HG02884 (cell line): ENCODE data around the gene KRT74.
"Not testable (repeated sequence)": the region's sequence is repeated elsewhere in the genome, so short reads cannot be mapped to it uniquely, and the experiment has no call there.

Experiments used
- ATAC-seq: cut with Tn5 transposase; IDR thresholded peaks from one replicate; pipeline ENCODE4 v1.9.1; 2021; ENCODE audit warnings: mild to moderate bottlenecking, moderate library complexity; ENCODE audit not compliant: unreplicated experiment

Gene KRT74

DNA sequence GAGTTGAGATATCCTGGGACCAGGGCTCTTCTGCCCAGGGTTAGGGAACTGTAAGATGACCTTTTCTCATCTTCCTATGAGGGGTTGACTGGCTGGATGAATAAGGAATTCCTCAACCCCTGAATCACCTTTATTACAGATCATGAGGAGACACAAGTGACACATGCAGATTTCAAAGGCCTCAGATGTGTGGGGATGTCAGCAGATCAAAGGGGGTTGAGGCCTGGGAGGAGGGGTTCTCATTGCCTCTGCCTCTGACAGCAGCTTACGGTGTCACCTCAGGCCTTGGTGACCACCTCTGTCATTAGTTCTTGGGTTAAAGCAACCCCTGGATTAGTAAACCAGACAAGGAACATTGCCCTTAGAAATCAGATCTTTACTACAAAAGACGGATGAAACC, 29.7 kb upstream of the KRT74 start:
- ATAC-seq = no peak

DNA sequence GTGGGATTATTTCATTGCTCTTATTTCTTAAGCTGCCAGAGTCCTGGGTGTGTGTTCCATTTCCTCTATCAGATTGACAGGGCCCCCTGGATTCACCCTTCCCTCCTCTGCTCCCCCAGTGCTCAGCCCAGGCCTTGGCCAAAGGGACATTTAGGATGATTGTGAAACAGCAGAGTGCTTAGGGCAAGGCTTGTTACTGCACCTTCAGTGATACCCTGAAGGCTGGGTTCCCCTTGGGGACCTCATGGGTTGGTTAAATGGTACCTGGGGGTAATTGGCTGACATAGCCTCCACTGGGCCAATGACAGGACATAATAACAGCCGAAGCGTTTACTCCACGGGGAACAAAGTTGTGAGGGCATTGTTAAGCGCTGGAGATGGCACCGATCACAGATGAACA, 28.9 kb upstream of the KRT74 start:
- ATAC-seq = no peak

DNA sequence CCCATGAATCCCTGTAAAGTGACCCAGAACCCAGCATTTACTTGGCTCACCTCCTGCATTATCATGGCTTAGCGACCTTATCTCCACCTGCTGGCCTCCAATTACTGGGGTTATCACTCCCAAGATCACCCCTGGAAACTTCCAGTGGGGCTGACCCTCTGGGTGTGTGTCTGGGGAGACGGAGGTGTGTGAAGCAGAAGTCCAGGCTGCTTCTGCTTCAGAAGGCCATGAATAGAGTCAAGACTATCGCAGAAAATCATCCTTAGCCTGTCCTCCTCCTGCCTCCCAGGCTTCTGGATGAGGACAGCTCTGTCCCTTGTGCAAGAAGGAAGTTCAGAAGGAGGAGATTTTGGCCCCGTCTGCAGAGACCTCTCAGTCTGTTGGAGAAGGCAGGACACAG, 28.0 kb upstream of the KRT74 start:
- ATAC-seq = no peak

DNA sequence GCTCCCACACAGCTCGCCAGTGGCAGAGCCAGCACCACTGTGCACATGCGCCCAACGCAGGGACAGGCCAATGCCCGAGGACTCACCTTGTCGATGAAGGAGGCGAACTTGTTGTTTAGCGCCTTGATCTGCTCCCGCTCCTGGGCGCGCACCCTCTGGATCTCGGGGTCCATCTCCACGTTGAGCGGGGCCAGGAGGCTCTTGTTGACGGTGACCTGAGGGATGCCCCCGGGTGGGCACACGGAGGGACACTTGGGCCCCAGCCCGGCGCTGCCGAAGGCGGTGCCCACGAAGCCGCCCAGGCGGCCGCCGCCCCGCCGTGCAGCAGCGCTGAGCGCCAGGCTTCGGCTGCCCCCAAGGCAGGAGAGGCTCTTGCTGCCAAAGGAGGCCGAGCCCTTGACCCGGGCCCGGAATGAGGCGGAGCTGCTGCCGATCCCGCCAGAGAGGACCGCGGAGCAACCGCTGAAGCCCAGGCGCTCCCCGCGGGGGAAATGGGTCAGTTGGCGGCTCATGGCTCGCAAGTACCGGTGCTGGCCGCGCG, 27.4 kb upstream of the KRT74 start, which contains the start of gene KRT72:
TSS of gene KRT72 (minus strand) at position 523 of the 541 bp plus-strand sequence. CDS start at position 512, 11 bp downstream.
- no peak for ATAC-seq

DNA sequence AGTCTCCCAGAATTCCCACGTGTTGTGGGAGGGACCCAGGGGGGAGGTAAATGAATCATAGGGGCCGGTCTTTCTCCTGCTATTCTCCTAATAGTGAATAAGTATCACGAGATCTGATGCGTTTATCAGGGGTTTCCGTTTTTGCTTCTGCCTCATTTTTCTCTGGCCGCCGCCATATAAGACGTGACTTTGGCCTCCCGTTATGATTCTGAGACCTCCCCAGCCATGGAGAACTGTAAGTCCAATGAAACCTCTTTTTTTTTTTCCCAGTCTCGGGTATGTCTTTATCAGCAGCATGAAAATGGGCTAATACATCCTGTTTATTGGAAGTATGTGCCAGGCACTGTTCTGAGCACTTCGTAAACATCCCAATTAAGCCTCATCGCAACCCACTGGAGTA, 26.8 kb upstream of the KRT74 start:
- no peak for ATAC-seq

DNA sequence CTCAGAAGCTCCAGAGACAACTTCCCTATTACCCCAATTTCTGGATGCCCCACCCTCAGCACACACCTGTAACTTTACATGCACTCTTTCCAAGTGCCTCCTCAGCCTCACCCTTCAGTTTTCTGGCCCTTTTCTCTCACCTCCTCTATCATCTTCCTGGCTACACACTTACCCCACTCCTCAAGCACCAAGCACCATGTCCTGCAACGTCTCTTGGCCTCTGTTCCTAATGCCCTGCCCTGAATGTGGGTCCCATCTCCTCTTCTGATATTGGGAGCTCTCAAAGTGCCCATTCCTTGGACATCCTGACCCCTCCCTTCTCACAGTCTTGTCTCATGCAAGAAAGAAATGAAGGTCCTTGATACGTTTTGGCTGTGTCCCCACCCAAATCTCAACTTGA, 26.4 kb upstream of the KRT74 start:
- ATAC-seq = no peak

DNA sequence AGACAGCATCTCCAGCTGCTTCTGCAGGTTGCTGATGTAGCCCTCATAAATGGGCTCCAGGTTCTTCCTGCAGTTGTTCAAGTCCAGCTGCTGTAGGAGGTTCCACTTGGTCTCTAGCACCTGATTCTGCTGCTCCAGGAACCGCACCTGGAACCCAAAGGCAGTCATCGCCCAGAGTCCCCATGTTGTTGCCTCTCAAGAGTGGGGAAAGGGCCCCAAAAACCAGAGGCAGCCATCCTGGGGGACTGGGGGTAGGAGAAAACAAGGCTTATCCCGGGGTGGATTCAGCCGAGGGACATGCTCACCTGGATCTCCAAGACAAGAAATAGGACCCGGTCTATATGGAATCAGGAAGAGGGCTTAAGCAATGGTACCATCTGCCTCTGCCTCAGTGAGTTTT, 25.3 kb upstream of the KRT74 start:
- ATAC-seq = no peak

DNA sequence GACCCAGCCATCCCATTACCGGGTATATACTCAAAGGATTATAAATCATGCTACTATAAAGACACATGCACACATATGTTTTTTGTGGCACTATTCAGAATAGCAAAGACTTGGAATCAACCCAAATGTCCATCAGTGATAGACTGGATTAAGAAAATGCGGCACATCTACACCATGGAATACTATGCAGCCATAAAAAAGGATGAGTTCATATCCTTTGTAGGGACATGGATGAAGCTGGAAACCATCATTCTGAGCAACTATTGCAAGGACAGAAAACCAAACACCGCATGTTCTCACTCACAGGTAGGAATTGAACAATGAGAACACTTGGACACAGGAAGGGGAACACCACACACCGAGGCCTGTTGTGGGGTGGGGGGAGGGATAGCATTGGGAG, 20.6 kb upstream of the KRT74 start:
- not testable (repeated sequence) for ATAC-seq

DNA sequence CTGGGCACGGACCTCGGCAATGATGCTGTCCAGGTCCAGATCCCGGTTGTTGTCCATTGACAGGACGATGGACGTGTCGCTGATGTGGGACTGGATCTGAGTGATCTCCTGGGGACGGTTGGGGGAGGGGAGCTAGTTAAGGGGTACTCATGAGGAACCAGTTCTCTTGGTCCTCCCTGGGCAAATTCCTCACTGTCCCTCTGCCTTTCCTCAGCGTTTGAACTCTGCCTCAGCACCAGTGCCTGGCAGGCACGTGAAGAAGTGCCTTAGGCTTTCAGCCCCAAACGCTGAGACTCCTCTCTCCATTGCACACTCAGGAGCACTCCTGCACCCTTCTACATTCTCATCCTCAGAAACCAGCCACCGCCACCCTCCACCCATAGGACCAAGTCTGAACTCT, 17.9 kb upstream of the KRT74 start:
- ATAC-seq = no peak

DNA sequence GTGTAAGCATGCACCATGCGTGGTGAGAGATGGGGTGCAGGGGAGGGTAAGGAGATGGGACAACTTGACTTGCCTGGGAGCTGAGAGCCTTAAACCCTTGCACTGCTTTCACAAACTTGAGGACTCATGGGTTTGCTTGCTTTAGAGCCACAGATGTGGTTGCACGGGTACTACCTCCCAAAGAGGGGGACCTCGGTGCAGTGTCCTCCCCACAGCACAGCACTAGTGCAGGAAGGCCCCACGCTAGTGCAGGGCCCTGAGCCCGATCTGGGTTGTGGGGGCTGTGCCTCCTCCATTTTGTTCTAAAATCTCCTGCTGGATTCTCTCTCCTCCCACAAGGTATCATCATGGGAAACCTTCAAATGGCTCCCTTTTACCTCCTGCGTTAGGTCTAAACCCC, 16.4 kb upstream of the KRT74 start:
- ATAC-seq = no peak

DNA sequence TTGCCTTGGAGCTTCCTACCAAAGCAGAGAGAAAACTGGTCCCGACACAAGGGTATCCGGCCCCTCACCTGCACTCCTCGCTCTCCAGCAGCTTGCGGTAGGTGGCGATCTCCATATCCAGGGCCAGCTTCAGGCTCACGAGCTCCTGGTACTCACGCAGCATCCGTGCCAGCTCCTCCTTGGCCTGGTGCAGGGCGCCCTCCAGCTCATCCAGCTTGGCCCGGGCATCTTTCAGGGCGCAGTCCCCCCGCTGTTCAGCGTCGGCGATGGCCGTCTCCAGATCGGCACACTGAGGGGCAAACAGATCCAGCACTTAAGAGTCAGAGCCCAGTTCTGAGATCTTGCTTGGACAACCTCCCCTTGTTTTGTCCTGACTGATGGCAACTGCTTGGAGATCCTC, 13.9 kb upstream of the KRT74 start:
- ATAC-seq = no peak

DNA sequence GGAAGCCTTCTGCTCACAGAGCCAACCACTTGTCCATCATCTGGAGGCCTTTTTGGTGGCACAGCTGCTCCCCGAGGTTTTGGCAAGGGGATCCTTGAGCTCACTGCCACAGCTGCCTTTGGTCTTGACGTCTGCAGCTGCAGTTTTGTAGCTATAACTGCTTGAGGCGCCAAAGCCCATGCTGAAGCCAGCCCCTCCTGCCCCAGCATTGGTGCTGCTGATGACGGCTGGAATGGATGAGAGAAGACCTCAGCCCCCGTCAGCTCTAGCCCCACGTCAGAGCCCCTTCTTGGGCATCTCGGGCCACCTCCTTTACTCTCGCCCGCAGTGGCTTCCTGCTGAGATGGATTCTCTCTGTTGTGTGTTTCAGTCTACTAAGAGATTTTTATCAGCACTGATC, 12.3 kb upstream of the KRT74 start:
- no peak for ATAC-seq

DNA sequence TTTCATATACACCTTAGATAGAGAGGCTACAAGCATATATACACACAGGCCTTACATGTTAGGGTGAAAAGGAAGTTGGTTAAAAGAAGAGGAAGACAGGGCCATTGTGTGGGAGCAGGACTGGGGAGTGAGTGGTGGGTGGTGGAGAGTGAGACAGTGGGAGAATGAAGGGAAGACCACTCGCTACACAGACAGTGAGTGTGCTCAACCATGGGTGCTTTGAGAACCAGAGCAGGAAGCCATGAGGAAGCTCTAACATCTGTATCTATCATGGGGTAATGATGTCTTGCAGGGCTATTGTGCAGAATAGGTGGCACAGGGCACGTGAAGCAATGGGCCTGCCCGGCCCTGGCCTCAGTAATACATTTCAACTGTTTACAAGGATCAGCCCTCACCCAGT, 11.4 kb upstream of the KRT74 start:
- no peak for ATAC-seq

DNA sequence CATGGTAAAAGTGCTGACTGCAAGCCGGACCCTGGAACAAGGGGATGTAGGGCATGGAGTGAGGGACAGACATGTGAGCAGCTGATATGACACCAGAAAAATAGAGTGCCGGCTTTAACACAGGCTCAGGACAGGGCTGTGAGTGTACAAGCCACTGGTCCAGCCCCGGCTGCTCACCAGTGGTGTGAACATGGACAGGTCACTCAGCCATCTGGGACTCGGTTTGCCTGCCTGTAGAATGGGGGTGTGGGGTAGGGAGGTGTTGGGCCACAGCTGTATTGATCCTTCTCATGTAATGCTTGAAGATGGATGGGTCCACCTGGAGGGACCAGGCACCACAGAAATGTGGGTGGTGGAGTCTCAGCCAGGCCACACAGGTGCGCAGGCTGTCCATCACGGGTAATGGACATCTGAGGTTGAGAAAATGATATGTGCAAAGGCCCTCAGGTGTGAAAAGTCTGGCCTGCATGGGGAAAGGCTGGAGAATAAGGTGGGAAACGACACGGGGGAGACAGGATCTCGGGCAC, 10.6 kb upstream of the KRT74 start:
- ATAC-seq = no peak

DNA sequence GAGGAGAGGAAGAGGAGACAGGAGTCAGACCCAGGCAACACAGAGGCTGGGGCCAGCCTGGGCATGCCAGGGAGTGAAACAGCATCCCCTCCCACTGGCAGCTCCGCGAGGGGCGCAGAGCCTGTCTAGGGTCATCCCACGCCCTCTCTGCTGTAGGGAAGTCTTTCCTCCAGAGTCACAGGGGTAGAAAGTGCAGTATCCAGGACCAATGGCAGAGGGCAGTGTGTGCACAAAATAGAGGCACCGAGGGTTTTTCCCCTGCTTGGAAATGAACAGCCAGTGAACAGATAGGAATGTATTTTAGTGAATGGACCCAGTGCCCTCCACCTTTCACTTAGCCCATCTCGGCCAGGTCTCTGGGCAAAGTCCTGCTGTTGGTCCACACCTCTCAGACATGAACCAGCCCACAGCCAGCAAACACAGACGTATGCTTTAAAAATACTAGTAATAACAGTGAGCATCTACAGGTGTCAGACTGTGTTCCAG, 9.4 kb upstream of the KRT74 start:
- no peak for ATAC-seq

DNA sequence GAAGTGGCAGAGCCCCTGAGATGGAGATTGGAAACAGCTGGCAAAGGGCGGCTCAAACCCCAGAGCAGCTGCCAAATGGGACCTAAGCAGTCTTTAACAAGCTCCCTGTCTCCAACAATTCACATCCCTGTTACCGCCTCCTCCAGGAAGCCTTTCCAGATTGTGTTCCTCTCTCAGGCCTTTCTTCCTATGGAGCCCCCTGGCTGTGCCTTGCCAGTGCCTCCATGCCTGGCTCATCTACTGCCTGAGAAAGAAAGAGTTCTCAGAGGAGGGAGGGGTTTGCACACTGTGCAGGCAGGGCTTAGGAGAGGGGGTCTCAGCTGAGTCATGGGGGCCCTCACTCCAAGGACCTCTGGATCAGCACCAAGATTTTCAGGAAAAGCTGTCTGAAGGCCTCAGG, 8.8 kb upstream of the KRT74 start:
- no peak for ATAC-seq

DNA sequence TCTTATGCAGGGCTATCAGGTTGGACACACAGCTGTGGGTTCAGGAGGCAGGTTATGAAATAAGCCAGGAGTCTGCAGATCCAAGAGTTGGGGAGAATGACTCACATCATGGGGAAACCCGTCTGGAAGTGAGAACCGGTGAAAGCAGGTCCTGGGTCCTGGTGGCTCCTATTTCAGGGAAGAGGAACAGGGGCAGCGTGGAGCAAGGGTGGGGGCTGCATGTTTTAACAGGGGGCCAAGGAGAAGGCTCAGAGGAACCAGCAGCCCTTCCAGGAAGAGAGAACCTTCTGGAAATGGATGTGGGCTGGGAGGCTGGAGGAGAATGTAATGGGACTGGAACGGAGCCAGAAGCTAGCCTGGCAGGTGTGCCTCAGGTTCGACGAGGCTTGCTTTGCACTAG, 7.8 kb upstream of the KRT74 start:
- no peak for ATAC-seq

DNA sequence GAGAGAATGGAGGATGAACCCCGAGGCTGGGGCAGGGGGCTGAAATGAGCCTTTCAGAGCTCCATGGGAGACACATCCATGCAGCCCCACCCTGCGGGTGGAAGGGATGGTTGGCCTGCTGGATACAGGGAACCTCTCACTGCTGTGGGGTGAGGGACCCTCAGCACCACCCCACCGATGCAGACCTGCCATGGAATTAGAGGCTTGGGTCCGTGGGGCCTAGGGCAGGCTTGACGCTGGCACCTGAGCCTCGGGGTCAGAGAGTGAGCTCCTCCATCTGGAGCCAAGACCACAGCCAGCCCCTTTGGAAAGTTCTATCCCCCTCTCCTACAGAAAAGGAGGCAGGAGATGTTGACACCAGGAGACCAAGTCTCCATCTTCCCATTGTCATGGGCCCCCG, 7.4 kb upstream of the KRT74 start:
- no peak for ATAC-seq

DNA sequence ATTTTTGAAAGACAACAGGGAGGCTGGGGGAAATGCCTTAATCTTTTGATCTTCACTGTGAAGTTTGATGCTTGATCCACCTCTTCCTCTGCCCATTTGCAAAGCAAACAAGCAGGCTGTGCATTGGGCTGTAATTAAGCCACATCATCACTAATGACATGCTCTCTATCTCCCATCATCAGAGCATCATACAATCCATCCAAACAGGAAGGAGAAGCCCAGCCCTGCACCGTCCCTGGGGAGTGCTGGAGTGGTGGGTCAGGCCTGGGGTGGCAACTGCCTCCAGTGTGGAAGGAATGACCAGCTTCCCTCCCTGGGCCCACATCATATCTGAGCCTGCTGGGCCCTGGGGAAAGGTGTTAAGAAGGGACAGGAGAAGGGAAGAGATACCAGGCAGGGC, 6.9 kb upstream of the KRT74 start:
- ATAC-seq = no peak

DNA sequence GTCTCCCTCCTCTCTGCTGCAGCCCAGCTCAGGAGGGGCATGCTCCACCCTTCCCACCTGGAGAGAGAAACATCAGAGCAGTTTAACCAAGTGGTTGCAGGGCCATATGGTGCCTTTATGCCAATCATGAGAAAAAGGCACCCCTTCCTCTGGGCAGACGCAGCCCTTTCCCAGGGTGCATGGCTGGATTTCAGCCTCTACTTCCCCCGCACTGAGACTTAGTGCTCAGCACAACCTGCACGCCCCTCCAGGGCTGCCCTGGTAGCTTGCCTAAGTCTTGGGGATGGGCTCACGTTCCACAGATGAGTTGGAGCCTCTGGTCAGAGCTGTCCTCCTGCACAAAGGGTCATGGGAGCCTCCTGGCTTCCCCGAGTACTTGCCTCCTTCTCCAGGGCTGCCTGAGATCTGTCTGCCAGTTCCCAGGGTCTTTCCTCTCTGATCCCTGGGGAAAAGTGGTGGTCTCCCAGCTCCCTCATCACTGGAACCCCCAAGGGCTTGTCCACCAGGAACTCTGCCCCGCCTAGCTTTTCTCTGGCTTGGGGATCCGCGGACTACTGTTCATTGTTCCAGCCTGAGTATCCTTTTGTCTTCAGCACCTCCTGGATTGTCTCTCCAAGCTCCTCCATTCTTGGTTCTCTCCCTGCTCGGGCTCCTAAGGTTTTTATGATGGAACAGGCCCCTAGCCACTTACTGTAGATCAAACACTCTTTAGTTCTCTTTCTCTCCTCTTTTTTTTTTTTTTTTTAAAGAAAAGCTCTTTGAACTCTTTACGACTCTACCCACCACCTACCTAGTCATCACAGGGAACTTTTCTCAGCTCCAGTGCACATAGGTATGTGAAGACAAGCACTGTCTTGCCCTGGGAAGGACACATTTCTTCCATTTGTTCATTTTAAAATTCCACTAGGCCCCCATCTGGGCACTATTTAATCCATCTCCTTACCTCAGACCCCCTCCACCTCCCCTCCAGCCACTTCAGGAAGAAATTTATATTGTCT, 6.1 kb upstream of the KRT74 start:
- no peak for ATAC-seq

DNA sequence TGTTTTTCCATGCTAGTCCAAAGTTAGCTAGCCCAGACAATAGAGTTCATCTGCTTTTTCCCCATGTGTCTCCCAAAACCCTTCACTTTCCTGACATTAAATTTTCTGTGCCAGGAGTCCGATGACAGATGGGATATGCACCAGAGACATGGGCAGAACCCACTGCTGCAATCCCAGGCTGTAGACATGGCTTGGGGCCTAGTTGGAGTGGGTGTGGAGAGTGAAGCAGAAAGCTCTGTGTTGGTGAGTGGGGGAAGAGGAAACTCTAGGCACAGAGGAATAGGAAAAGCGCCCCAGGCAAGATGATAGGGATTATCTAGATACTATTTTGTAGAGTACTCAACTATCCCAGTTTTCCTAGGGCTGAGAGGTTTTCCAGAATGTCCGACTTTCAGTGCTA, 4.8 kb upstream of the KRT74 start:
- ATAC-seq = no peak

DNA sequence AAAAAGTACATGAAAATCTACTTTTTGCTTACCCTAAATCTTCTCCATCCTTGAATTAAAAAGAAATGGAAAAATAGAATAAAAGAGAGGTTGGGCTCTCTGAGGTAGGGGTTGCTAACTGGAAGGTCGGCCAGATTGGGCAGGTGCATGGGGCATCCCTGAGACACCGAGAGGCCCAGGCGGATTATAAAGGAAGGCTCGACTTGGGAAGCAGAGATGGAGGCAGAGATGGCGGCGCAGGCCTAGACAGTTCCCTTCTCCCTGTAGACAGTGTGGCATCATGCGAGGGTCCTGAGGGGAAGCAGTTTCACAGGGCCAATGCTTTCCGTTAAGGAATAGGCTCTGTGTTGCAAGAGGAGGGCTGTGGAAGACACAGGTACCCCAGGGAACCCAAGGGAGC, 3.7 kb upstream of the KRT74 start:
- no peak for ATAC-seq
